ENCODE measurements around the gene ZNF385B. TPM values are rescaled to one million over a fixed set of nuclear protein-coding genes. Genes with fewer than 3 reads are reported as not detected.
A peak's percentile ranks its signal among the peaks of the same experiment; 100 is the strongest.

ZNF385B gene
- total RNA-seq, 1 donor: 1.1 TPM

- H3K4me1 ChIP-seq (ENCODE audit: insufficient read depth, low read length): peaks cover 16% of the 10 kb centered on the region
- H3K27me3 ChIP-seq (ENCODE audit: insufficient read depth, low read length): no peaks in the 10 kb centered on the region
- H3K27ac ChIP-seq (ENCODE audit: low read depth, low read length): no peak overlapping the region
- TF ChIP-seq, protein P1, sequence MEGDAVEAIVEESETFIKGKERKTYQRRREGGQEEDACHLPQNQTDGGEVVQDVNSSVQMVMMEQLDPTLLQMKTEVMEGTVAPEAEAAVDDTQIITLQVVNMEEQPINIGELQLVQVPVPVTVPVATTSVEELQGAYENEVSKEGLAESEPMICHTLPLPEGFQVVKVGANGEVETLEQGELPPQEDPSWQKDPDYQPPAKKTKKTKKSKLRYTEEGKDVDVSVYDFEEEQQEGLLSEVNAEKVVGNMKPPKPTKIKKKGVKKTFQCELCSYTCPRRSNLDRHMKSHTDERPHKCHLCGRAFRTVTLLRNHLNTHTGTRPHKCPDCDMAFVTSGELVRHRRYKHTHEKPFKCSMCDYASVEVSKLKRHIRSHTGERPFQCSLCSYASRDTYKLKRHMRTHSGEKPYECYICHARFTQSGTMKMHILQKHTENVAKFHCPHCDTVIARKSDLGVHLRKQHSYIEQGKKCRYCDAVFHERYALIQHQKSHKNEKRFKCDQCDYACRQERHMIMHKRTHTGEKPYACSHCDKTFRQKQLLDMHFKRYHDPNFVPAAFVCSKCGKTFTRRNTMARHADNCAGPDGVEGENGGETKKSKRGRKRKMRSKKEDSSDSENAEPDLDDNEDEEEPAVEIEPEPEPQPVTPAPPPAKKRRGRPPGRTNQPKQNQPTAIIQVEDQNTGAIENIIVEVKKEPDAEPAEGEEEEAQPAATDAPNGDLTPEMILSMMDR (IDR thresholded peaks at IDR 0.05; ENCODE audit: extremely low read depth, low read depth, low read length): no peak
- no peaks in the 10 kb centered on the region for H3K79me2 ChIP-seq (ENCODE audit: insufficient read depth, low read length)
- peak overlapping the region; percentile 35 for H2AFZ ChIP-seq (ENCODE audit: low read length)
- DNase-seq (ENCODE audit: insufficient read length, low spot score, missing footprints): no peak
- no peaks in the 10 kb centered on the region for H3K36me3 ChIP-seq (ENCODE audit: insufficient read depth, low read length)
- H3K9me3 ChIP-seq (ENCODE audit: low read depth, low read length): no peaks in the 10 kb centered on the region
- no peaks in the 10 kb centered on the region for H4K20me1 ChIP-seq (ENCODE audit: insufficient read depth, low read length)
- peak overlapping the region; percentile 52 for H3K4me2 ChIP-seq (ENCODE audit: insufficient read depth, low read length)
- H3K4me3 ChIP-seq (ENCODE audit: insufficient read depth, low read length): no peak overlapping the region
These were observed 287.3 kb downstream of the ZNF385B start for GRCh38 chr2:179574061-179574519.

GRCh38 chr2:179572544-179572943 lies 288.9 kb downstream of the ZNF385B start:
- Histone ChIP-seq H3K4me2 (ENCODE audit: insufficient read depth, low read length) (no peak overlapping the region), H2AFZ (ENCODE audit: low read length) (no peak overlapping the region), H3K79me2 (ENCODE audit: insufficient read depth, low read length) (no peaks in the 10 kb centered on the region), H4K20me1 (ENCODE audit: insufficient read depth, low read length) (no peaks in the 10 kb centered on the region), H3K9me3 (ENCODE audit: low read depth, low read length) (no peaks in the 10 kb centered on the region), H3K27me3 (ENCODE audit: insufficient read depth, low read length) (no peaks in the 10 kb centered on the region), H3K27ac (ENCODE audit: low read depth, low read length) (no peak overlapping the region), H3K36me3 (ENCODE audit: insufficient read depth, low read length) (no peaks in the 10 kb centered on the region), H3K4me3 (ENCODE audit: insufficient read depth, low read length) (no peak overlapping the region), H3K4me1 (ENCODE audit: insufficient read depth, low read length) (peaks cover 16% of the 10 kb centered on the region)
- DNase-seq (ENCODE audit: insufficient read length, low spot score, missing footprints): no peak
- TF ChIP-seq, protein P1 (IDR thresholded peaks at IDR 0.05; ENCODE audit: extremely low read depth, low read depth, low read length): no peak

DNA sequence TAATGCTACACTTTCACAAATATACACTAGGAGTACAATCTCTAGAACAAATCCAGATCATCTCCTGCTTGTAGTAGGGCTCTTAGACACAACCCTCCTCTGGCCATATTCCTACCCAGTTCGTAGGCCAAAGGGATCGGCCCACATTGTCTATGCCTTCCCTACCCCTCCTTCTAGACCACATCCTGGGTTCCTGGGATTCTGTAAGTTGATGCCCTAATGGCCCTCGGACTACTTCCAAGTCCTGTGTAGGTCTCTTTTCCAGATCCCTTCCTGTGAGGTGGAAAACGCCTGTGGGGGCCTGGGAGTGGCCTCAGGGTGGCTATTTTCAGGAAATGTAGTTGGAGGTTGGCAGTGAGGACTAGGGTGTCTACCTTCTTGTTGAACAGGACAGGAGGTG lies 289.7 kb downstream of the ZNF385B start:
- Histone ChIP-seq H3K27ac (ENCODE audit: low read depth, low read length) (no peak overlapping the region), H3K27me3 (ENCODE audit: insufficient read depth, low read length) (no peaks in the 10 kb centered on the region), H3K4me2 (ENCODE audit: insufficient read depth, low read length) (no peak overlapping the region), H3K36me3 (ENCODE audit: insufficient read depth, low read length) (no peaks in the 10 kb centered on the region), H4K20me1 (ENCODE audit: insufficient read depth, low read length) (no peaks in the 10 kb centered on the region), H3K79me2 (ENCODE audit: insufficient read depth, low read length) (no peaks in the 10 kb centered on the region), H2AFZ (ENCODE audit: low read length) (no peak overlapping the region), H3K4me1 (ENCODE audit: insufficient read depth, low read length) (peaks cover 16% of the 10 kb centered on the region), H3K9me3 (ENCODE audit: low read depth, low read length) (no peaks in the 10 kb centered on the region), H3K4me3 (ENCODE audit: insufficient read depth, low read length) (no peak overlapping the region)
- DNase-seq (ENCODE audit: insufficient read length, low spot score, missing footprints): no peak
- TF ChIP-seq, protein P1 (IDR thresholded peaks at IDR 0.05; ENCODE audit: extremely low read depth, low read depth, low read length): no peak

- H4K20me1 ChIP-seq (ENCODE audit: insufficient read depth, low read length): no peaks in the 10 kb centered on the region
- no peak for DNase-seq (ENCODE audit: insufficient read length, low spot score, missing footprints)
- H2AFZ ChIP-seq (ENCODE audit: low read length): no peak overlapping the region
- H3K9me3 ChIP-seq (ENCODE audit: low read depth, low read length): no peaks in the 10 kb centered on the region
- H3K79me2 ChIP-seq (ENCODE audit: insufficient read depth, low read length): no peaks in the 10 kb centered on the region
- TF ChIP-seq, protein P1 (IDR thresholded peaks at IDR 0.05; ENCODE audit: extremely low read depth, low read depth, low read length): no peak
- H3K27me3 ChIP-seq (ENCODE audit: insufficient read depth, low read length): no peaks in the 10 kb centered on the region
- H3K4me3 ChIP-seq (ENCODE audit: insufficient read depth, low read length): no peak overlapping the region
- no peak overlapping the region for H3K27ac ChIP-seq (ENCODE audit: low read depth, low read length)
- H3K4me2 ChIP-seq (ENCODE audit: insufficient read depth, low read length): no peak overlapping the region
- H3K4me1 ChIP-seq (ENCODE audit: insufficient read depth, low read length): peaks cover 16% of the 10 kb centered on the region
- no peaks in the 10 kb centered on the region for H3K36me3 ChIP-seq (ENCODE audit: insufficient read depth, low read length)
These were observed 290.2 kb downstream of the ZNF385B start for GRCh38 chr2:179571252-179571651.

All from osteoblast (primary cell).